Choroid plexus epithelial cell (primary cell): ENCODE measurements around the gene RNPC3.
"Not testable (repeated sequence)": the region's sequence is repeated elsewhere in the genome, so short reads cannot be mapped to it uniquely, and the experiment has no call there.

Source experiments
- DNase-seq: peaks from one replicate; pipeline ENCODE4 v3.0.0-alpha.2; 2010; ENCODE audit warnings: low read depth
- H3K4me3 ChIP-seq: 2 replicates; pipeline ENCODE4 v1.5.1; 2011; ENCODE audit warnings: low read depth, mild to moderate bottlenecking, control low read depth, low read length, moderate library complexity
- CTCF ChIP-seq: conservative IDR thresholded peaks from 2 replicates; pipeline ENCODE4 v1.5.1; 2011; ENCODE audit warnings: low read depth, mild to moderate bottlenecking, control low read depth, inconsistent platforms, low read length, moderate library complexity

The RNPC3 gene

GRCh38 chr1:103582464-103582863, 57.0 kb downstream of the RNPC3 start:
- TF ChIP-seq CTCF = no peak
- no peak for DNase-seq
- no peak overlapping the region for H3K4me3 ChIP-seq

GRCh38 chr1:103583887-103584286, 58.4 kb downstream of the RNPC3 start:
- no peak overlapping the region for H3K4me3 ChIP-seq
- TF ChIP-seq CTCF = no peak
- DNase-seq = no peak

- no peak for TF ChIP-seq CTCF
- no peak for DNase-seq
- no peak overlapping the region for H3K4me3 ChIP-seq
Measured at GRCh38 chr1:103584537-103584936, 59.0 kb downstream of the RNPC3 start.

- DNase-seq, H3K4me3 ChIP-seq: not testable (repeated sequence)
Measured at GRCh38 chr1:103602740-103603139, 77.2 kb downstream of the RNPC3 start.
